Activated naive CD4-positive, alpha-beta T cell treated with Interleukin-2 at 50 U/mL for 16 hours (primary cell): ENCODE results near the gene SLC39A11.
"Not testable (repeated sequence)": the region's sequence is repeated elsewhere in the genome, so short reads cannot be mapped to it uniquely, and the experiment has no call there.

ENCODE experiments used
- DNase-seq: peaks from one replicate; pipeline ENCODE4 v3.0.0-alpha.2; 2020

The SLC39A11 gene

GRCh38 chr17:72940496-72940895, 152.0 kb downstream of the SLC39A11 start:
- DNase-seq: no peak

- DNase-seq: no peak
Observed at GRCh38 chr17:72938482-72938881, 154.0 kb downstream of the SLC39A11 start.

- DNase-seq: no peak
Observed at GRCh38 chr17:72937707-72938106, 154.8 kb downstream of the SLC39A11 start.

GRCh38 chr17:72937254-72937653, 155.2 kb downstream of the SLC39A11 start:
- DNase-seq: not testable (repeated sequence)

- DNase-seq: no peak
Observed at GRCh38 chr17:72935984-72936383, 156.5 kb downstream of the SLC39A11 start.

GRCh38 chr17:72934927-72935326, 157.6 kb downstream of the SLC39A11 start:
- DNase-seq: no peak

GRCh38 chr17:72931635-72932034, 160.9 kb downstream of the SLC39A11 start:
- DNase-seq: no peak

GRCh38 chr17:72931163-72931562, 161.3 kb downstream of the SLC39A11 start:
- DNase-seq: peak; percentile 3

- DNase-seq: no peak
Observed at GRCh38 chr17:72930031-72930430, 162.5 kb downstream of the SLC39A11 start.

- no peak for DNase-seq
Observed at GRCh38 chr17:72928454-72929136, 163.9 kb downstream of the SLC39A11 start.

GRCh38 chr17:72927760-72928159, 164.7 kb downstream of the SLC39A11 start:
- no peak for DNase-seq

GRCh38 chr17:72927146-72927545, 165.3 kb downstream of the SLC39A11 start:
- no peak for DNase-seq

GRCh38 chr17:72926171-72926570, 166.3 kb downstream of the SLC39A11 start:
- DNase-seq: no peak

GRCh38 chr17:72924196-72924595, 168.3 kb downstream of the SLC39A11 start:
- DNase-seq: no peak

GRCh38 chr17:72922219-72922618, 170.3 kb downstream of the SLC39A11 start:
- DNase-seq: no peak

GRCh38 chr17:72921347-72922054, 171.0 kb downstream of the SLC39A11 start:
- DNase-seq: no peak

GRCh38 chr17:72920513-72920912, 172.0 kb downstream of the SLC39A11 start:
- no peak for DNase-seq

- no peak for DNase-seq
Observed at GRCh38 chr17:72916991-72917390, 175.5 kb downstream of the SLC39A11 start.

- DNase-seq: no peak
Observed at GRCh38 chr17:72915625-72916081, 176.8 kb downstream of the SLC39A11 start.

- DNase-seq: no peak
Observed at GRCh38 chr17:72913142-72913682, 179.3 kb downstream of the SLC39A11 start.

GRCh38 chr17:72906306-72906705, 186.2 kb downstream of the SLC39A11 start:
- DNase-seq: no peak

GRCh38 chr17:72903522-72903921, 189.0 kb downstream of the SLC39A11 start:
- DNase-seq: no peak

- DNase-seq: no peak
Observed at GRCh38 chr17:72901657-72902056, 190.8 kb downstream of the SLC39A11 start.

- DNase-seq: no peak
Observed at GRCh38 chr17:72901083-72901482, 191.4 kb downstream of the SLC39A11 start.
